ENCODE results near the gene WEE1. TPM values are rescaled to one million over a fixed set of nuclear protein-coding genes. Genes with fewer than 3 reads are reported as not detected.

WEE1 gene
- total RNA-seq, 2 donors from 2014 or later = 80.1 to 93.5 TPM

DNA sequence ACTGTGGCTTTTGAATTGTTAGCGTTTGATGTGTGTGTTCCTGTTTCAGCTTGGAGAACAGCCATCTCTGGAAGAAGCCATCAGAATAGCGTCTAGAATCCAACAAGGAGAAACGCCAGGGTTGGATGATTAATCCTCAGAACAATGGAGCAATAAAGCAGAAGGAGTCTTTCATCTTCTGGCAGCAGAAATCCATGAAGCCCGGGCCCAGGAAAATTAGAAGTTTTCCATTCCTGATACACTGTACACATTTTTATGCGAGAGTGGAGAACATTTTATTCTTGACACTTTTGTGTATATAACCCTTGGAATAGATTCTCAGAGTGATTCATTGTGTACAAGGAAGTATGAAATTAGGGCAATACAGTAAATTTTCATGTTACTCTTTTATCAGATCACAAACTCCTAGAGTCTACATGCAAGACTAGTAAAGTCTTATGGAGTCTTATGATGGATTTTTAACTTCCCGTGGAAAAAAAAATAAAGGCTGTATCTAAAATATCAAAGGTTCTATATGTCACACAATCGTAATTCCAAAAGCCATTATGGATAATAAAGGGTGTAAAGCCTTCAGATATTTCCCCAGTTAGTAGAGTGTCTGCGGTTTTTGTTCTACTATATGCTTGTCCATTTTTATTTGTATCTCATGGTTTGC lies 45.9 kb upstream of the WEE1 start:
- Histone ChIP-seq H3K36me3 (ENCODE audit: control insufficient read depth, insufficient read depth, low read length) (peaks cover 32% of the 10 kb centered on the region), H3K4me1 (ENCODE audit: control insufficient read depth, insufficient read depth, low read length) (no peaks in the 10 kb centered on the region), H3K27me3 (ENCODE audit: control insufficient read depth, insufficient read depth, low read length, poor library complexity, severe bottlenecking) (no peaks in the 10 kb centered on the region), H3K9ac (ENCODE audit: extremely low read depth, low read length, poor library complexity, severe bottlenecking) (no peak overlapping the region), H3K4me3 (ENCODE audit: low read length) (no peak overlapping the region), H3K27ac (ENCODE audit: low read depth, low read length) (peak overlapping the region; percentile 59), H3K9me3 (ENCODE audit: control insufficient read depth, low read length) (no peaks in the 10 kb centered on the region)
- 82 to 95% methylated on average over 4 to 8 of the region's 8 CpGs for WGBS, 2 experiments (ENCODE audit: insufficient coverage in 1 of 2, insufficient read length in 1 of 2)
- Mint-ChIP-seq H3K4me1 (peaks cover 8% of the 10 kb centered on the region), H3K27ac (no peak overlapping the region), H3K27me3 (ENCODE audit: insufficient read depth) (no peaks in the 10 kb centered on the region), H3K4me3 (no peak overlapping the region), H3K36me3 (ENCODE audit: low read depth) (peaks cover 34% of the 10 kb centered on the region), H3K9me3 (no peaks in the 10 kb centered on the region)
- no peak for DNase-seq
- TF ChIP-seq, protein P1, sequence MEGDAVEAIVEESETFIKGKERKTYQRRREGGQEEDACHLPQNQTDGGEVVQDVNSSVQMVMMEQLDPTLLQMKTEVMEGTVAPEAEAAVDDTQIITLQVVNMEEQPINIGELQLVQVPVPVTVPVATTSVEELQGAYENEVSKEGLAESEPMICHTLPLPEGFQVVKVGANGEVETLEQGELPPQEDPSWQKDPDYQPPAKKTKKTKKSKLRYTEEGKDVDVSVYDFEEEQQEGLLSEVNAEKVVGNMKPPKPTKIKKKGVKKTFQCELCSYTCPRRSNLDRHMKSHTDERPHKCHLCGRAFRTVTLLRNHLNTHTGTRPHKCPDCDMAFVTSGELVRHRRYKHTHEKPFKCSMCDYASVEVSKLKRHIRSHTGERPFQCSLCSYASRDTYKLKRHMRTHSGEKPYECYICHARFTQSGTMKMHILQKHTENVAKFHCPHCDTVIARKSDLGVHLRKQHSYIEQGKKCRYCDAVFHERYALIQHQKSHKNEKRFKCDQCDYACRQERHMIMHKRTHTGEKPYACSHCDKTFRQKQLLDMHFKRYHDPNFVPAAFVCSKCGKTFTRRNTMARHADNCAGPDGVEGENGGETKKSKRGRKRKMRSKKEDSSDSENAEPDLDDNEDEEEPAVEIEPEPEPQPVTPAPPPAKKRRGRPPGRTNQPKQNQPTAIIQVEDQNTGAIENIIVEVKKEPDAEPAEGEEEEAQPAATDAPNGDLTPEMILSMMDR (conservative IDR thresholded peaks at IDR 0.05) = no peak

DNA sequence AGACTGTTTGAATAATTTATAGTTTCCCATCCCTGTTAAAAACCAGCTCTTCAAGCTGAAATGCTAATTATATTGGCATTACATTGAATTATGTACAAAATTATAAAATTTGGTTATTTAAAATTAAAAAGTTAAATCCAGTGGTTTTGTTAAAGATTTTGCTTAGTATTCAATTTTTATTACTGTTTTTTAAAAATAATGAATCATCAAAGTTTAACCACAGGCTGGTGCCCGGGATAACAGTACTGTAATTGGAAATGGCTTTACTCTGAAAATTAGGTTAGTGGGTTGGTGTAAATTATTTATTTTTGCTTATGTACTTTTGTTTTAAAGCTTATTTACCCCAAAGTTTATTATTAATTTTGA lies 45.4 kb upstream of the WEE1 start:
- H3K27ac Mint-ChIP-seq = no peak overlapping the region
- no peak overlapping the region for H3K9ac ChIP-seq (ENCODE audit: extremely low read depth, low read length, poor library complexity, severe bottlenecking)
- no peaks in the 10 kb centered on the region for H3K9me3 ChIP-seq (ENCODE audit: control insufficient read depth, low read length)
- H3K27me3 Mint-ChIP-seq (ENCODE audit: insufficient read depth) = no peaks in the 10 kb centered on the region
- H3K4me3 ChIP-seq (ENCODE audit: low read length) = no peak overlapping the region
- peaks cover 31% of the 10 kb centered on the region for H3K36me3 Mint-ChIP-seq (ENCODE audit: low read depth)
- H3K36me3 ChIP-seq (ENCODE audit: control insufficient read depth, insufficient read depth, low read length) = peaks cover 28% of the 10 kb centered on the region
- H3K4me1 ChIP-seq (ENCODE audit: control insufficient read depth, insufficient read depth, low read length) = no peaks in the 10 kb centered on the region
- no peaks in the 10 kb centered on the region for H3K27me3 ChIP-seq (ENCODE audit: control insufficient read depth, insufficient read depth, low read length, poor library complexity, severe bottlenecking)
- no peak overlapping the region for H3K4me3 Mint-ChIP-seq
- TF ChIP-seq, protein P1 (conservative IDR thresholded peaks at IDR 0.05) = no peak
- 100% methylated on average over 1 of the region's 1 CpG; no CpG with 5 or more reads in 1 of the 2 experiments for WGBS, 2 experiments (ENCODE audit: insufficient coverage in 1 of 2, insufficient read length in 1 of 2)
- H3K27ac ChIP-seq (ENCODE audit: low read depth, low read length) = no peak overlapping the region
- no peak for DNase-seq
- H3K4me1 Mint-ChIP-seq = peaks cover 10% of the 10 kb centered on the region
- no peaks in the 10 kb centered on the region for H3K9me3 Mint-ChIP-seq

DNA sequence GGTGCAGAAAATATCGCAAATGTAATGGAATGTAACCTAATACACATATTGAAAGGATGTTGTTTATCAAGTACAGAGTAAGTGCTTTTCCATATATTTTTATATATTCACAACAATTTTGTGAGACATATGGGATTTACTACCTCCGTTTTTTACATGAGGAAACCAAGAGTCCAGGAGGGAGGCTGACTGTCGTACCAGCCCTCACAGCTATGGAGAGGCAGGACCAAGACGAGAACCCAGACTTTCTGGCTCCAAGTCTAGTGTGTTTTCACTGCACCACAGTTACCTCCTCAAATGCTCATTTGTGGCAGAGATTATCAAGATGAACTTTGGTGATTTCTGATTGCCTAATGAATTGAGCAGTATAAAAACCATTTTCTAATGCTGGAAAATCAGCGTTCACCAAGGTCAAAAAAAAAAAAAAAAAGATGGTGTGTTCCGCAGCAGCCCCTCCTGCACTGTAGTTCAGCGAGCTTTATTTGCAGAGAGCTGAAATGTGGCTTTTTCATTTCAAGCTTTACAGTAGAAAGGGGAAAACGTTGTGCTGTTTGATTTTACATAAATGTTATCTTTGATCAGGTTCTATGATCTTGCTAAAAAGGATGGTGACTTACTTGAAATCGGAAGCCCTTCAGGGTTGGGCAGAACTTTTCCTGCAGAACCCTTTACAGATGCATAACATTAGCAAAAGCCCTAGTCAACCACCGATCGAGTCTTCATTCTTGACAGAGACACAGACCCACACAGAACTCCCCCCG lies 44.7 kb upstream of the WEE1 start:
- H3K9ac ChIP-seq (ENCODE audit: extremely low read depth, low read length, poor library complexity, severe bottlenecking) = no peak overlapping the region
- H3K27me3 ChIP-seq (ENCODE audit: control insufficient read depth, insufficient read depth, low read length, poor library complexity, severe bottlenecking) = no peaks in the 10 kb centered on the region
- peaks cover 26% of the 10 kb centered on the region for H3K36me3 ChIP-seq (ENCODE audit: control insufficient read depth, insufficient read depth, low read length)
- H3K9me3 Mint-ChIP-seq = no peaks in the 10 kb centered on the region
- H3K4me1 ChIP-seq (ENCODE audit: control insufficient read depth, insufficient read depth, low read length) = no peaks in the 10 kb centered on the region
- TF ChIP-seq, protein P1 (conservative IDR thresholded peaks at IDR 0.05) = no peak
- H3K27ac Mint-ChIP-seq = no peak overlapping the region
- DNase-seq = no peak
- no peak overlapping the region for H3K27ac ChIP-seq (ENCODE audit: low read depth, low read length)
- no peaks in the 10 kb centered on the region for H3K9me3 ChIP-seq (ENCODE audit: control insufficient read depth, low read length)
- H3K4me1 Mint-ChIP-seq = peaks cover 16% of the 10 kb centered on the region
- H3K4me3 Mint-ChIP-seq = no peak overlapping the region
- H3K4me3 ChIP-seq (ENCODE audit: low read length) = no peak overlapping the region
- H3K27me3 Mint-ChIP-seq (ENCODE audit: insufficient read depth) = no peaks in the 10 kb centered on the region
- H3K36me3 Mint-ChIP-seq (ENCODE audit: low read depth) = peaks cover 29% of the 10 kb centered on the region
- WGBS, 2 experiments (ENCODE audit: insufficient coverage in 1 of 2, insufficient read length in 1 of 2) = 87 to 91% methylated on average over 4 to 11 of the region's 12 CpGs
